Germinal center (tissue), 1 donor: ENCODE measurements around the gene SPATA31C2.
"Not testable (repeated sequence)": the region's sequence is repeated elsewhere in the genome, so short reads cannot be mapped to it uniquely, and the experiment has no call there.

Source experiments
- DNase-seq: peaks from one replicate; pipeline ENCODE4 v3.0.0; 2012; ENCODE audit warnings: mixed read lengths, low spot score

The SPATA31C2 gene

DNA sequence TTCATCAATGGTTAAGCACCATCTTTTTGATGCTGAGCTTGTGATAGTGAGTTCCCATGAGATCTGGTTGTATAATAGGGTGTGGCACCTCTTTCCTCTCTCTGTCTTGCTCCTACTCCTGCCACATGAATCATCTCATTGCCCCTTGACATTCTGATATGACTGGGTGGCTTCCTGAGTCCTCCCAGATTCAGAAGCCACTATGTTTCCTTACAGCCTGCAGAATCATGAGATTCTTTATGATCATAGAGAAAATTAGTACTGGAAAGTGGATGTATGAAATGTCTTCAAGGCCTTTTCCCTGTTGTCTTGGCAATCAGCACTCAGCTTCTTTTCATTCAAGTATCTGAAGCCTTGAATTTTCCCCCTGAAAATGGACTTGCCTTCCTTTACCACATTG, 14.9 kb downstream of the SPATA31C2 start:
- DNase-seq: not testable (repeated sequence)

GRCh38 chr9:88118121-88118520, 20.2 kb downstream of the SPATA31C2 start:
- not testable (repeated sequence) for DNase-seq

DNA sequence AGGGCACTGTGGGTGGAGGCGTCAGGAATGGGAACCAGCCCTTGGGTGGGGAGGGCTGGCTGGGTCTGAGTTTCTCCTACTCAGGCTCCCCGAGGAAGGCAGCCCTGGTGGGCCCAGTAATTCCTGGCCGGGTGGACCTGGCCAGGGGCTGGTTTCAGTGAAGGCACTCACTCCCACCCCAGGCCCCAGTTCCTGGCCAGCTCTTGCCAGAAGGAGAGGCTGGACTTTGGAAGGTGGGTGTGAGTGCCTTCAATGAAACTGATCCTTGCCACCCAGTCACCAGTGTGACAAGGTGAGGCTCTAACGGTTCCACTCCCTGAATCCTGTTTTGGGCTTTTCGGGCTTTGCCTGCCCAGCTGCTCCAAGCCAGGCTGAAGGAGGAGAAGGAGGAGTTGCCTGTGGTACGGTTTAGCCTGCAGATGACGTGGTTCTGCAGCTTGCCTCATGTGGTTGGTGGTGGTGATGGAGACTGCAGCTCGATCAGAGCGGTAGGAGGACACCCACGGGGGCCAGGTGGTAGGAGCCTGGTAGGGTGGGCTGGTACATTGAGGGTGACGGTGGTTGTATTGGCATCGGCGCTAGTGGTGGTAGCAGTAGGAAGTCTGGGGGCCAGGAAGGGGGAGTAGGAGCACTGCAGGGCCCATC, 23.2 kb downstream of the SPATA31C2 start:
- not testable (repeated sequence) for DNase-seq

DNA sequence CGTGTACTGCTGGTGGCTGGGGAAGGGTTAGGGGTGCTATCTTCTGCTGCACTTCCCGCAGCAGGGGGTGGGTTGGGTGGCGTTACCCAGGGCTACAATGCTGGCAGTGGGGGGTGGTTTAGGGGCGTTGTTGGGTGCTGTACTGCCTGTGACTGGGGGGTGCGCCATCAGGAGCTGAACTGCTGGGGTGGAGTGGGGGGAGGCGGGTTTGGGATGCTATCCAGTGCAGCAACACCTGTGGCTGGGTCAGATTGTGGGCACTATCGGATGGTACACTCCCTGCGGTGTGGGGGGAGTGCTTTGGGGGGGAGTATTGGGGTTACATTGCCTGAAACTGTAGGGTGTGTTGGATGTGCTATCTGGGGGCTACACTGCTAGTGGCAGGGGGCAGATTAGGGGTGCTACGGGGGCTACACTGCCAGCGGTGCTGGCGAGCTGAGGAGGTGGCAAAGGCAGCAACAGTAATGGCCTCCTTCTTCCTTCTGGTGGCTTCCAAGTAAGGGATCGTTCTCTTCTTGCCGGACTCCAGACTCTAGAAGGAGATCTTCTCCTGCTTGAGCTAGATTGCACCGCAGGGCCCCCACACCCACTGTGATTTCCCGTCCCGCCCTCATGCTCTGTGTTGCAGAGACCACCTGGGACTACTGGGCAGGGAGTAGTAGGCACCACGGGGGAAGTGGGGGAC, 23.9 kb downstream of the SPATA31C2 start:
- not testable (repeated sequence) for DNase-seq

DNA sequence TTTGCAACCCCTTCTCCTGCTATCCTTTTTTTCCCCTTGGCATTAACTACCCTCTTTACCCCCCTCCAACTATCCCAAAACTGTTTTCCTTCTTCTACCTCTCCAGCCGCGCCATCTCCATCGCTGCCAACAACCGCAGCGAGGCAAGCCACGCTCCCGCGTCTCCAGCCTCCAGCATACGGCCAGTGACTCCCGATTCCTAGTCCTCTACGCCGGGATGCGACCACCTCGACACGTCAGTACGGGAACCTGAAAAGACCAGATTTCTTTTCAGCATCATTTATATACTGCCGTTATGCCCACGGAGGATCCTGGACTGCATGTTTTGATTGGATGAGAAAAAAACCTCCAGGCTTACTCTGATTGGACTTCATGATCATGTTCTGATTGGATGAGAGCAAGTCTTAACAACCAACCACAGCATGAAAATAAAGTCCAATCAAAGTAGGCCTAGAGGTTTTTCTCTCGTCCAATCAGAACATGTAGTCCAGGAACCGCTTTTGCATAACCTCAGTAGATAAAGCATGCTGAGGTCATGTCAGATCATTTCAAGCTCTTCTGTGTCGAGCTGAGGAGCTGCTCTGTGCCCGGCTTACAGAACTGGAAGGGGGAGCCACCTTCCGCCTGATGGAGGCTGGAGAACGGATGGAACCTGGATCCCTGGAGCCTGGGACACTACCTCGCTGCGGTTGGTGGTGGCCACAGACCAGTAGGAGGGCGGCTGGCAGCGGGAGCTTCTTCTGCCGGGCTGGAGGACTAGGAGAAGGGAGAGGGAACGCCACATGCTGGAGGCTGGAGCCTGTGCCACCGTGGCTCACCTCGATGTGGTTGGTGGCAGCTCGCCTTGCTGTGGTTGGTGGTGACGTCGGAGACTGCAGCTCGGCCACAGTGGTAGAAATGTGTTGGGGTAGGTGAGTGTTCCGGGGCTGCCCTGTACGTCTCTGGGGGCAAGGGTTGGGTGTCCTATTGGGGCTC, 24.8 kb downstream of the SPATA31C2 start:
- not testable (repeated sequence) for DNase-seq

DNA sequence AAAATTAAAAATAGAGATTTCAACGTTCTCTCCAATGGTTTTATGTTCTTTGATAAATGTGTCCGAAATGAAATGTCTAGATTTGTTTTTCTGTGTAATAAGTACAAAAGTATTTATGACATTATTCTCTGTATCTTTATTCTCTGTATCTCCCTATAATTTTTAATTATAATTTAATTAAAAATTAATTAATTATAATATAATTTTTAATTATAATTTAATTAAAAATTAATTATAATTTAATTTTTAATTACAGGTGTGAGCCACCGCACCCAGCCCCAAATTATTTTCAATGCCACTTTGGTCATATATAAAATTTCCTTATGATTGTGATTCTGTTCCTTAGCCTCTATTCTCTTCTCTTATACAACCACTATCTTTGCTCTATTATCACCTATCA, 28.2 kb downstream of the SPATA31C2 start:
- no peak for DNase-seq

DNA sequence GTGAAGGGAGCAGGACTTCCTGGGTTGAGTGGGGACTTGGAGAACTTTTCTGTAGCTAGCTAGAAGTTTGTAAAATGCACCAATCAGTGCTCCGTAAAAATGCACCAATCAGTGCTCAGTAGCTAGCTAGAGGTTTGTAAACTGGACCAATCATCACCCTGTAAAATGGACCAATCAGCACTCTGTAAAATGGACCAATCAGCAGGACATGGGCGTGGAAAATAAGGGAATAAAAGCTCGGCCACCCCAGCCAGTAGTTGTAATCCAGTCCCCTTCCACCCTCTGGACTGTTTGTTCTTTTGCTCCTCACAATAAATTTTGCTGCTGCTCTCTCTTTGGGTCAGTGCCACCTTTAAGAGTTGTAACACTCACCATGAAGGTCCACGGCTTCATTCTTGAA, 29.5 kb downstream of the SPATA31C2 start:
- DNase-seq: no peak

- no peak for DNase-seq
These were observed 31.8 kb downstream of the SPATA31C2 start for GRCh38 chr9:88106492-88106891.

GRCh38 chr9:88092797-88093331, 45.4 kb downstream of the SPATA31C2 start:
- no peak for DNase-seq

DNA sequence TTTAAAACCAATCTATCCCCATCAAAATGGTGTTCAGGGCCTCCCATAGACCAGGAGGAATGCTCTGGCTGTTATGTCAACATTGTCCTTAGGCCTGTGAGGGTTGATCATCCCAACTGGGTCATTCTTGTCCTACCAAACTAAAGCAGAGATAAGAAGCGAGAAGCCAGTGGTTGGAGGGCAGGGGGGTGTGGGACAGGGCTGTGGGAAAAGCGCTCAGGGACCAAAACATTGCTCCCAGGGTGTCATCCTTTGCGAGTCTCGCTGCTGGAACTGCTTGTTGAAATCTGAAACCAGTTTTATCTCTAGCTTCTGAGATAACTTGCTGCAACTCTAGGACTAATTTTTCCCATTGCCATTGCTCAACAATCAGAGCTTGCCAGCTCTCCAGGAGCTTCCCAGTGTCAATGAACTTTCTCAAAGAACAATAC, 48.1 kb downstream of the SPATA31C2 start:
- no peak for DNase-seq

DNA sequence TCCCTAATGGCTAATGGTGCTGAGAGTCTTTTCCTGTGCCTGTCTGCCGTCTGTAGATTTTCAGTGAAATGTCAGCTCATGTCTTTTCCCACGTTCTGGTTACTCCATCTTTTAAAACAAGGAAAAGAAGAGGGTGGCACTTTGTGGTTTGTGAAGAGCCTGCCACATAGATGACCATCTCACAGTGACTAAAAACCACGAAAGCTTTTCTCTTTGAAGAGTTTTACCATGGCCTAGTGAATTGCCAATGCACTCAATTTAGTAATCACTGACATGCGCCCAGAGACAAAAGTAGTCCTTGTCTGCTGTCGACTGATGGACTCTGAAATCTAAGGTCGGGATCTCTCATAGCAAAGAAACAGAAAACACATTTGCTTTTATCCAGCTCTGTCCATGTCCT, 50.4 kb downstream of the SPATA31C2 start:
- DNase-seq: no peak

DNA sequence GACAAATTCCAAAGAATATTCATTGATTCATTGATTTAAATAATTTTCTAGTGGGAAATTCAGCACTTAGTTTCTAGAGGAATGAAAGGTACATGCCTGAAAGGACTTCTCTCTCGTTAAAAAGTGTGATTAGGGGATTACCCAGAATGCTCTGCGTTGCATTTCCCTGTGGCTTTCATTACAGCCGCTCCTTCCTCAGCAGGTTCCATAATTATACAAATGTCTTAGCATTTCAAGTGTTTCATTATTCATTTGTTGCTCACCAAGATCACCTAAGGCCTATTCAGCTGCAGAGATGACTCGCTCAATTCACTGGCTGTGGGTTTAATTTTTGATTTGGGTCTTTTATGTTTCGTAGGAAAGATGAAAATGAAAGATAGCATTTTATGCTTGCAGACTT, 52.8 kb downstream of the SPATA31C2 start:
- DNase-seq: no peak

DNA sequence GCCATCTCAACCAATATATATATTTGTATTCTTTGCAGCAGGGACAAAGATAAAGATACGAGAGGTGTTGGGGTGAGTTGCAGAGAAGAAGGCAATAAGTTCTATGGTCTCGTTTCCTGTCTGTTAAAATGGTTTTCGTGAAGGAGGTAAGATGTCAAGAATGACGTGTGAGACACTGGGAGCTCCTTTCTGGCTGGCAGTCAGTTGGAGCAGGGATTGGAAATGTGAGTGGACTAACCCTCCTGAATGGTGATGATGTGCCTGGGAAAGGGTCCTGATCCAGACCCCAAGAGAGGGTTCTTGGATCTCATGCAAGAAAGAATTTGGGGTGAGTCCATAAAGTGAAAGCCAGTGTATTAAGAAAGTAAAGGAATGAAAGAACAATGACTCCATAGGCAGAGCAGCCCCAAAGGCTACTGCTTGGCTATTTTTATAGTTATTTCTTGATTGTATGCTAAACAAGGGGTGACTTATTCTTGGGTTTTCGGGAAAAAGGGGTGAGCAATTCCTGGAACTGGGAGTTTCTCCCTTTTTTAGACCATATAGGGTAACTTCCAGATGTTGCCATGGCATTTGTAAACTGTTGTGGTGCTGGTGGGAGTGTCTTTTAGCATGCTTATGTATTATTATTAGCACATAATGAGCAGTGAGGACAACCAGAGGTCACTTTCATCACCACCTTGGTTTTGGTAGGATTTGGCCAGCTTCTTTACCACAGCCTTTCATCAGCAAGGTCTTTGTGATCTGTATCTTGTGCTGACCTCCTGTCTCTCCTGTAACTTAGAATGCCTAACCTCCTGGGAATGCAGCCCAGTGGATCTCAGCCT, 53.7 kb downstream of the SPATA31C2 start:
- DNase-seq: no peak
